GM03348 (cell line): ENCODE measurements around the gene PSME3IP1.
"Not testable (repeated sequence)": the region's sequence is repeated elsewhere in the genome, so short reads cannot be mapped to it uniquely, and the experiment has no call there.

Experiments used
- DNase-seq: peaks from one replicate; pipeline ENCODE4 v3.0.0; 2012; ENCODE audit warnings: low spot score

PSME3IP1 gene

GRCh38 chr16:57123216-57123973 is 62.4 kb downstream of the PSME3IP1 start:
- no peak for DNase-seq

- DNase-seq: no peak
These were observed 67.3 kb downstream of the PSME3IP1 start for GRCh38 chr16:57118461-57119084.

- no peak for DNase-seq
These were observed 70.2 kb downstream of the PSME3IP1 start for GRCh38 chr16:57115514-57116182.

GRCh38 chr16:57115168-57115513 is 70.7 kb downstream of the PSME3IP1 start:
- no peak for DNase-seq

- no peak for DNase-seq
These were observed 72.2 kb downstream of the PSME3IP1 start for GRCh38 chr16:57113664-57114063.

- DNase-seq: peak; percentile 33
These were observed 72.8 kb downstream of the PSME3IP1 start for GRCh38 chr16:57113042-57113453.

GRCh38 chr16:57112403-57113041 is 73.3 kb downstream of the PSME3IP1 start:
- DNase-seq: no peak

- DNase-seq: no peak
These were observed 74.4 kb downstream of the PSME3IP1 start for GRCh38 chr16:57111420-57111819.

GRCh38 chr16:57110937-57111336 is 74.9 kb downstream of the PSME3IP1 start:
- DNase-seq: no peak

GRCh38 chr16:57109259-57110105 is 76.4 kb downstream of the PSME3IP1 start:
- not testable (repeated sequence) for DNase-seq

- DNase-seq: no peak
These were observed 77.4 kb downstream of the PSME3IP1 start for GRCh38 chr16:57108432-57108831.

- DNase-seq: no peak
These were observed 78.4 kb downstream of the PSME3IP1 start for GRCh38 chr16:57107321-57107922.

- no peak for DNase-seq
These were observed 79.1 kb downstream of the PSME3IP1 start for GRCh38 chr16:57106767-57107166.

- DNase-seq: no peak
These were observed 80.7 kb downstream of the PSME3IP1 start for GRCh38 chr16:57105184-57105583.

GRCh38 chr16:57104706-57105105 is 81.1 kb downstream of the PSME3IP1 start:
- DNase-seq: no peak

- no peak for DNase-seq
These were observed 82.7 kb downstream of the PSME3IP1 start for GRCh38 chr16:57102888-57103851.
